Measurements from ENCODE around the gene PHACTR1. TPM values are rescaled to one million over a fixed set of nuclear protein-coding genes. Genes with fewer than 3 reads are reported as not detected.

PHACTR1 gene
- polyA plus RNA-seq, 1 experiment, result not detected

DNA sequence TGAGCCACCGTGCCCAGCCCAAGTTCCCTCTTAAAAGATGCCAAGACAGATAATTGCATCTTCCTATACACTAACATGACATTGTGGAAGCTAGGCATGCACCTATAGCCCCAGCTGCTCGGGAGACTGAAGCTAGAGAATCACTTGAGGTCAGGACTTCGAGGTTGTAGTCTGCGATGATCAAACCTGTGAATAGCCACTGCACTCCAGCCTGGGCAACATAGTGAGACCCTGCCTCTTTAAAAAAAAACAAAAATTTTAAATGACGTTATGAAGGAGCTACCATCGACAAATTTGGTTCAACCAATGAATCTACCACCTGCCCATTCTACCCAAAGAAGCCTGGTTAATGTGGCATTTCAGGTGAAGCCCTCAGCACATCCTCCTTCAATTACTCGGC, 531.1 kb downstream of the PHACTR1 start:
- DNase-seq (ENCODE audit: low read depth, low spot score), result no peak
- CTCF ChIA-PET, result interaction anchor here (0.6 to 1.1 kb wide), 2 partner anchors 11 to 84 kb away, joined by 3 read pairs; no protein-coding TSS in a partner anchor

GRCh38 chr6:13248053-13248452, 531.5 kb downstream of the PHACTR1 start:
- ChIA-PET CTCF (interaction anchor here (0.6 to 1.1 kb wide), 2 partner anchors 11 to 84 kb away, joined by 3 read pairs; no protein-coding TSS in a partner anchor), POLR2A (no interaction called here)
- no peak for TF ChIP-seq CTCF (IDR thresholded peaks at IDR 0.05; ENCODE audit: low read depth, low read length)
- no peak overlapping the region for H3K4me3 ChIP-seq (ENCODE audit: low read depth, low read length)
- peak; percentile 11 for DNase-seq (ENCODE audit: low read depth, low spot score)
- H3K27ac ChIP-seq (ENCODE audit: low read depth, low read length), result no peak overlapping the region
- no peaks in the 10 kb centered on the region for H3K9me3 ChIP-seq (ENCODE audit: control insufficient read depth, insufficient read depth, low read length)
- peaks cover 8% of the 10 kb centered on the region for H3K27me3 ChIP-seq (ENCODE audit: control insufficient read depth, insufficient read depth, low read length)

More for the DNA sequence above, 531.1 kb downstream of the PHACTR1 start:
- no peak overlapping the region for H3K27ac ChIP-seq (ENCODE audit: low read depth, low read length)
- no peak overlapping the region for H3K4me3 ChIP-seq (ENCODE audit: low read depth, low read length)
- no peaks in the 10 kb centered on the region for H3K9me3 ChIP-seq (ENCODE audit: control insufficient read depth, insufficient read depth, low read length)
- H3K27me3 ChIP-seq (ENCODE audit: control insufficient read depth, insufficient read depth, low read length), result peaks cover 8% of the 10 kb centered on the region
- POLR2A ChIA-PET, result no interaction called here
- no peak for TF ChIP-seq CTCF (IDR thresholded peaks at IDR 0.05; ENCODE audit: low read depth, low read length)

GRCh38 chr6:13248584-13248985, 532.0 kb downstream of the PHACTR1 start:
- DNase-seq (ENCODE audit: low read depth, low spot score), result no peak
- H3K9me3 ChIP-seq (ENCODE audit: control insufficient read depth, insufficient read depth, low read length), result no peaks in the 10 kb centered on the region
- H3K27me3 ChIP-seq (ENCODE audit: control insufficient read depth, insufficient read depth, low read length), result peaks cover 8% of the 10 kb centered on the region
- CTCF ChIA-PET, result interaction anchor here (0.6 kb wide), 1 partner anchor 12 kb away, joined by 5 read pairs; no protein-coding TSS in a partner anchor
- no peak overlapping the region for H3K4me3 ChIP-seq (ENCODE audit: low read depth, low read length)
- TF ChIP-seq CTCF (IDR thresholded peaks at IDR 0.05; ENCODE audit: low read depth, low read length), result no peak
- no peak overlapping the region for H3K27ac ChIP-seq (ENCODE audit: low read depth, low read length)
- POLR2A ChIA-PET, result no interaction called here

DNA sequence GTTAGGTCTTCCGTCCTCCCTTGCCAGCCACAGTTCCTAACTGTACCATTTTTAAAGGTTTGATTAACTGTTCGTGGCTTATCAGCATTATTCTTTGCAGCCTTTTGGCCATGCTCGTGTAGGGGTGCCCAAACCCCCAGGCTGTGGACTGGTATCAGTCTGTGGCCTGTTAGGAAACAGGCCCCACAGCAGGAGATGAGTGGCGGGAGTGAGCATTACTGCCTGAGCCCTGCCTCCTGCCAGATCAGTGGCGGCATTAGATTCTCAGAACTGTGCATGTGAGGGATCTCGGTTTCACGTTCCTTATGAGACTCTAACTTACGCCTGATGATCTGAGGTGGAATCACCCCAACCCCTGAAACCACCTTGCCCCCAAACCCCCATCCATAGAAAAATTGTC, 532.4 kb downstream of the PHACTR1 start:
- H3K27ac ChIP-seq (ENCODE audit: low read depth, low read length), result no peak overlapping the region
- POLR2A ChIA-PET, result no interaction called here
- TF ChIP-seq CTCF (IDR thresholded peaks at IDR 0.05; ENCODE audit: low read depth, low read length), result no peak
- DNase-seq (ENCODE audit: low read depth, low spot score), result no peak
- H3K4me3 ChIP-seq (ENCODE audit: low read depth, low read length), result no peak overlapping the region
- H3K9me3 ChIP-seq (ENCODE audit: control insufficient read depth, insufficient read depth, low read length), result no peaks in the 10 kb centered on the region
- CTCF ChIA-PET, result interaction anchor here (0.6 kb wide), 1 partner anchor 13 kb away, joined by 5 read pairs; no protein-coding TSS in a partner anchor
- H3K27me3 ChIP-seq (ENCODE audit: control insufficient read depth, insufficient read depth, low read length), result peaks cover 8% of the 10 kb centered on the region

- Histone ChIP-seq H3K4me3 (ENCODE audit: low read depth, low read length) (no peak overlapping the region), H3K27ac (ENCODE audit: low read depth, low read length) (no peak overlapping the region), H3K9me3 (ENCODE audit: control insufficient read depth, insufficient read depth, low read length) (no peaks in the 10 kb centered on the region), H3K27me3 (ENCODE audit: control insufficient read depth, insufficient read depth, low read length) (peaks cover 8% of the 10 kb centered on the region)
- CTCF ChIA-PET, result no interaction called here
- POLR2A ChIA-PET, result no interaction called here
- no peak for TF ChIP-seq CTCF (IDR thresholded peaks at IDR 0.05; ENCODE audit: low read depth, low read length)
- no peak for DNase-seq (ENCODE audit: low read depth, low spot score)
Measured at GRCh38 chr6:13249817-13250216, 533.2 kb downstream of the PHACTR1 start.
